Ammon's horn (tissue), 1 donor: ENCODE data around the gene FFAR3.

ENCODE experiments used
- DNase-seq: peaks from one replicate; pipeline ENCODE4 v3.0.0-alpha.2; 2016; ENCODE audit warnings: low spot score

Gene FFAR3

DNA sequence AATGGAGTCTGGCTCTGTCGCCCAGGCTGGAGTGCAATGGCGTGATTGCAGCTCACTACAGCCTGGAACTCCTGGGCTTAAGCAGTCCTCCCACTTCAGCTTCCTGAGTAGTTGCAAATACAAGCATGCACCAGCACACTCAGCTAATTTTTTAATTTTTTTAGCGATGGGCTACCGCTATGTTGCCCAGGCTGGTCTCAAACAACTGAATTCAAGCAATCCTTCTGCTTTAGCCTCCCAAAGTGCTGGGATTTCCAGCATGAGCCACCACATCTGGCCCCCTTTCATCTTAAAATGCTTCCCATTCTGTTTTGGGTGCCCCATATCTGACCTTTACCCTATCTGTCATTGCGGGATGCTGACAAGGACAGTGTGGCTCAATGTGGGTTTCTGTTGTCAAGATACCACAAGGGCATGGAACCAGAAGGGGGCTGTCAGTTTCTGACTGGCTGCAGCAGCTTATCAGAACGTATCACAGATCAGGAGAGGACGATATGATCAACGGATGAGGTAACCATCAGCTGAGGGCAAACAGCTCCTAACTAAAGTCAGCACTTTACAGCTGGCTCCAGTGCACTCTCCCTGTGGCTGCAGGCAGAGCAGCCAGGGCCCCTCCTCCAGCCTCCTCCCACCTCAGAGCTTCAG is 45.0 kb downstream of the FFAR3 start:
- DNase-seq: no peak

DNA sequence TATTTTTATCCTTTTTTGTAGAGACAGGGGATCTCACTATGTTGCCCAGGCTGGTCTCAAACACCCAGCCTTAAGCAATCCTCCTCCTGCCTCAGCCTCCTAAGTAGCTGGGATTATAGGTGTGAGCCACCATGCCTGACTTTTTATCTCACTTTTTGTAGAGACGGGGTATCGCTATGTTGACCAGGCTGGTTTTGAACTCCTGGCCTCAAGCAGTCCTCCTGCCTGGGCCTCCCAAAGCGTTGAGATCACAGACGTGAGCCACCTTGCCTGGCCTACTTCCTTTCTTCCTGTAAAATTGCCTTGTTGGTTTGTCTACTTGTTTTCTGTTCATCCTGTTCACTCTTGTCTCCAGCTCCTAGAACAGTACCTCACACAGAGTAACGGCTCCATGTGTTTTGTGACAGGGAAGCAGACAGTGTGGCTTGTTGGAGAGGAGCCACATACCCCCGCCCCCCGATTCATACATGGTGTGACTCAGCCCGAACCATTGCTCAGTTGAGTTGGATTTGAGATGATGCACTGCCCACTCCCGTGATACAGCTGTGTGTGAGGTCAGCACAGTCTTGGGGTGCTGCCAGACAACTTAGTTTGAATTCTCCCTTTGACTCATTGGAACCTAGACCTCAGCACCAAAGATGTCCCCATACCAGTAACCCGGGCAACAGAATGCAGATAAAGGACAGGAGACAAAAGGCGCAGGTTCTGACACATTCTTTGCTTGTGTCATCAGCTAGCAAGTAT is 46.8 kb downstream of the FFAR3 start:
- DNase-seq: peak; percentile 24

DNA sequence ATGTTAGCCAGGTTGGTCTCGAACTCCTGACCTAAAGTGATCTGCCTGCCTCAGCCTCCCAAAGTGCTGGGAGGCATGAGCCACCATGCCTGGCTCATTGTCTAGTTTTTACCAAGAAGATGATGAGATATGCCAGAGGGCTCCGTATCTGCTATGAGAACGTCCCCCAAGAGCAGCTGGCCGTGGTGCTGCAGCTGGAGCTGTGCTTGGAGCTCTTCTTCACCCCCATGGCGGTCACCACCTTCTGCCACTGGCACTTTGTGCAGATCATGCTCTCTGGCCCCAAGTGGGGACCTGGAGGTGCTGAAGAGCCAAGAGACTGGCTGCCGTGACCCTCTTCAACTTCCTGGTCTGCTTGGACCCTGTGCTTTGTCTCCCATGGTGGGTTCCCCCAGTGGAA is 49.4 kb downstream of the FFAR3 start:
- no peak for DNase-seq

DNA sequence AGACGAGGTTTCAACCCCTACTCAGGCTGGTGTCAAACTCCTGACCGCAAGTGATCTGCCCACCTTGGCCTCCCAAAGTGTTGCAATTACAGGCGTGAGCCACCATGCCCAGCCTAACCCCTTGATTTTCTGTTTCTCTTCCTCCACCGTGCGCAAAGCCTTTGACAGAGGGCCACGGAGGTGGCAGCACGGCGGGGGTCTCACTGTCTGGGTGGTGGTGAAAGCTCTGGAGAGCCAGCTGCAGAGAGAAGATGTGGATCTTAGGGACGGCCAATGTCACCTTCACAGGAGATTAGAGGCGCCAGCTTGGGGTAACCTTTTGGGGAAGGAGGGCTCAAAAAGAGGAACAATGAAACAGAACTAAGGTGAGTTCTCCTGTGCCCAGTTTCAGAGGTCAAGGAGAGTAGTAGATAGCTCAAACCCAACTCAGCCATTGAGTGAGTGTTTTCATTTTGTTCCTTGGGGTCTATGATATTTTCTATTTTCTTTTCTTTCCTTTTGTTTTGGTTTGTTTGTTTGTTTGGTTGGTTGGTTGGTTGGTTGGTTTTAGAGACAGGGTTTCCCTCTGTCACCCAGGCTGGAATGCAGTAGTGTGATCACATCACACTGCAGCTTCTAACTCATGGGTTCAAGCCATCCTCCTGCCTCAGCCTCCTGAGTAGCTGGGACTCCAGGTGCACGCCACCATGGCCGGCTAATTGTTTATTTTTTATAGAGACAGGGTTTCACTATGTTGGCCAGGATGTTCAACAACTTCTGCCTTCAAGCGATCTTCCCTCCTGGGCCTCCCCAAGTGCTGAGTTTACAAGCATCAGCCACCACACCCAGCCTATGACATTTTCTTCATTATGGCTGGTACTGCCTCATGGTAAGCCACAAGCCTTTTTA is 50.3 kb downstream of the FFAR3 start:
- no peak for DNase-seq

DNA sequence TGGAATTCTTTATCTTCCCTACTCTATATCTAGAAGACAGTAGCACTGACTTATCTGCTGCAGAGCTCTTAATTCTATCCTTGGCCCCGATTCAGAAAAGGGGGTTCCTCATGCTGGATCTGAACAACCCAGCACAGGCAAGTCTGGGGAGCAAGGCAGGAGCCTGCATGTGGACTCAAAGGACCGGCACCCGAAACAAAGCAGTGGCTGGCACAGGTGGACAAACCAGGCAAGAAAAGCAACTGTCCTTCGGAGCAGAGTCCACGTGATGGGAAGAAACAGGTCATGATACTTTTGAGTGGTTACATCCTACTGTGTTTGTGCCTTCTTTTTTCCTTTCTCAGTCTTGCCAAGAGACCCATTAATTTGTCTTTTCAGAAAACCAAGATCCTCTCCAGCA is 50.9 kb downstream of the FFAR3 start:
- DNase-seq: no peak
